GM23338 (cell line): ENCODE results near the gene AKIRIN1. TPM values are rescaled to one million over a fixed set of nuclear protein-coding genes. Genes with fewer than 3 reads are reported as not detected.

Experiments
- ATAC-seq: fragments of 200-7000 bp; cut with Tn5 transposase; 3 replicates; pipeline ENCODE4 v1.9.1; 2020
- DNase-seq: peaks from one replicate; pipeline ENCODE4 v3.0.0-alpha.2; 2015; ENCODE audit warnings: low spot score
- H2AFZ ChIP-seq: fragments of 200-600 bp; sonication (generic); 2 replicates; pipeline ENCODE4 v1.8.0; 2016; ENCODE audit warnings: antibody characterized with exemption, mild to moderate bottlenecking, moderate library complexity
- H3F3A ChIP-seq: fragments of 200-600 bp; sonication (generic); replicated peaks from 2 replicates; pipeline ENCODE4 v1.8.0; 2017; ENCODE audit warnings: antibody characterized with exemption, mixed run types, low read depth
- H3K27ac ChIP-seq: fragments of 200-600 bp; sonication (generic); 2 replicates; pipeline ENCODE4 v1.6.1; 2016; ENCODE audit warnings: low read depth
- H3K27me3 ChIP-seq: fragments of 200-600 bp; sonication (generic); 2 replicates; pipeline ENCODE4 v1.8.0; 2016; ENCODE audit warnings: mild to moderate bottlenecking, mixed run types, moderate library complexity; ENCODE audit not compliant: insufficient read depth
- H3K36me3 ChIP-seq: fragments of 200-600 bp; sonication (generic); 2 replicates; pipeline ENCODE4 v1.8.0; 2016; ENCODE audit warnings: mild to moderate bottlenecking; ENCODE audit not compliant: insufficient read depth
- H3K4me1 ChIP-seq: fragments of 200-600 bp; sonication (generic); 2 replicates; pipeline ENCODE4 v1.8.0; 2016; ENCODE audit warnings: mild to moderate bottlenecking, moderate library complexity; ENCODE audit not compliant: insufficient read depth
- H3K4me2 ChIP-seq: fragments of 200-600 bp; sonication (generic); 2 replicates; pipeline ENCODE4 v1.7.1; 2017; ENCODE audit warnings: mixed run types
- H3K4me3 ChIP-seq: fragments of 200-600 bp; sonication (generic); 2 replicates; pipeline ENCODE4 v1.6.1; 2016; ENCODE audit warnings: mixed run types
- H3K79me2 ChIP-seq: fragments of 200-600 bp; sonication (generic); replicated peaks from 2 replicates; pipeline ENCODE4 v1.8.0; 2017; ENCODE audit warnings: mild to moderate bottlenecking; ENCODE audit not compliant: insufficient read depth
- H3K9me2 ChIP-seq: fragments of 200-600 bp; sonication (generic); 2 replicates; pipeline ENCODE4 v1.8.0; 2017; ENCODE audit not compliant: insufficient read depth
- H4K20me1 ChIP-seq: fragments of 200-600 bp; sonication (generic); replicated peaks from 2 replicates; pipeline ENCODE4 v1.8.0; 2017; ENCODE audit warnings: mild to moderate bottlenecking; ENCODE audit not compliant: insufficient read depth
- H3K27ac Mint-ChIP-seq: 2 replicates; pipeline ENCODE4 v1.8.0; 2020; ENCODE audit warnings: inconsistent platforms, mild to moderate bottlenecking, moderate library complexity, mixed read lengths
- H3K27me3 Mint-ChIP-seq: 3 replicates; pipeline ENCODE4 v1.8.0; 2022; ENCODE audit warnings: low read depth, mild to moderate bottlenecking, moderate library complexity, mixed read lengths, inconsistent platforms; ENCODE audit not compliant: insufficient read depth, poor library complexity
- H3K36me3 Mint-ChIP-seq: 3 replicates; pipeline ENCODE4 v1.8.0; 2021; ENCODE audit warnings: low read depth, mild to moderate bottlenecking, inconsistent platforms, moderate library complexity, mixed read lengths
- H3K4me1 Mint-ChIP-seq: 3 replicates; pipeline ENCODE4 v1.8.0; 2020; ENCODE audit warnings: mild to moderate bottlenecking, inconsistent platforms, mixed read lengths
- H3K4me3 Mint-ChIP-seq: 3 replicates; pipeline ENCODE4 v1.8.0; 2021; ENCODE audit warnings: moderate library complexity, mild to moderate bottlenecking, inconsistent platforms, mixed read lengths
- H3K9me3 Mint-ChIP-seq: 3 replicates; pipeline ENCODE4 v1.8.0; 2020; ENCODE audit warnings: moderate library complexity, mild to moderate bottlenecking, inconsistent platforms, mixed read lengths
- CREB1 ChIP-seq: fragments of 250-450 bp; sonication (Bioruptor Pico); IDR thresholded peaks from 2 replicates; pipeline ENCODE4 v1.5.0; 2020; ENCODE audit warnings: low read depth, mild to moderate bottlenecking, moderate library complexity
- ETS1 ChIP-seq: IDR thresholded peaks from 2 replicates; pipeline ENCODE4 v1.6.1; 2016; ENCODE audit warnings: antibody characterized with exemption
- EZH2 ChIP-seq: fragments of 200-600 bp; sonication (generic); IDR thresholded peaks from one replicate; pipeline ENCODE4 v1.8.0; 2017; ENCODE audit warnings: antibody characterized with exemption, mild to moderate bottlenecking, low read depth; ENCODE audit not compliant: unreplicated experiment
- EZH2phosphoT487 ChIP-seq: fragments of 200-600 bp; sonication (generic); IDR thresholded peaks from one replicate; pipeline ENCODE4 v1.8.1; 2018; ENCODE audit warnings: antibody characterized with exemption; ENCODE audit not compliant: unreplicated experiment
- JUNB ChIP-seq: IDR thresholded peaks from one replicate; pipeline ENCODE4 v1.6.1; 2016; ENCODE audit warnings: antibody characterized with exemption; ENCODE audit not compliant: unreplicated experiment
- NANOG ChIP-seq: IDR thresholded peaks from 2 replicates; pipeline ENCODE4 v1.6.1; 2016; ENCODE audit warnings: antibody characterized with exemption, borderline replicate concordance
- POLR2AphosphoS5 ChIP-seq: IDR thresholded peaks from 2 replicates; pipeline ENCODE4 v1.6.1; 2016; ENCODE audit warnings: antibody characterized with exemption, low read depth
- REST ChIP-seq: IDR thresholded peaks from one replicate; pipeline ENCODE4 v1.6.1; 2018; ENCODE audit warnings: antibody characterized with exemption; ENCODE audit not compliant: unreplicated experiment
- STAT1 ChIP-seq: IDR thresholded peaks from one replicate; pipeline ENCODE4 v1.6.1; 2016; ENCODE audit warnings: antibody characterized with exemption; ENCODE audit not compliant: unreplicated experiment
- ZNF114 ChIP-seq: fragments of 250-450 bp; sonication (Bioruptor Pico); IDR thresholded peaks from 2 replicates; pipeline ENCODE4 v1.5.0; 2020; ENCODE audit warnings: mild to moderate bottlenecking, moderate library complexity
- ZNF331 ChIP-seq: fragments of 250-450 bp; sonication (Bioruptor Pico); IDR thresholded peaks from 2 replicates; pipeline ENCODE4 v1.5.0; 2020; ENCODE audit warnings: low read depth, mild to moderate bottlenecking, moderate library complexity
- ZNF462 ChIP-seq: fragments of 250-450 bp; sonication (Bioruptor Pico); IDR thresholded peaks from 2 replicates; pipeline ENCODE4 v1.5.0; 2020; ENCODE audit warnings: mild to moderate bottlenecking, moderate library complexity
- polyA plus RNA-seq: library from polyadenylated mRNA; unstranded; fragments of >200 nt; fragmentation: Nextera tagmentation; extraction: Ambion mirVana; gene quantifications from 2 replicates; pipeline ENCODE4 v1.2.1, GENCODE V29; 2016
- total RNA-seq: library from RNA; depleted of rRNA; stranded (reverse); fragments of >200 nt; shearing (Covaris generic); gene quantifications from 2 replicates; pipeline ENCODE4 v1.2.3, GENCODE V29; 2014
- TF ChIP-seq, protein P1 (sequence below), 2 experiments: fragments of 200-600 bp in 1 of 2; sonication (generic) in 1 of 2; conservative IDR thresholded peaks; 2 replicates each; pipeline versions ENCODE4 v1.5.1 to v1.6.1; 2016 to 2017; ENCODE audit warnings: antibody characterized with exemption in 2 of 2, low read depth in 2 of 2, mild to moderate bottlenecking in 2 of 2, moderate library complexity in 1 of 2

The AKIRIN1 gene
- total and polyA plus RNA-seq, 2 experiments from 2014 or later = 162 to 254 TPM

GRCh38 chr1:39023140-39023539 is 32.1 kb downstream of the AKIRIN1 start:
- H3K4me1 Mint-ChIP-seq = peaks cover 10% of the 10 kb centered on the region
- Histone ChIP-seq H3K9me2 (no peaks in the 10 kb centered on the region), H3K27me3 (no peaks in the 10 kb centered on the region), H3K36me3 (peaks cover under 1% of the 10 kb centered on the region; the same call in 1 of the 2 replicates), H3K4me2 (no peak overlapping the region), H4K20me1 (no peaks in the 10 kb centered on the region), H3K79me2 (peaks cover 19% of the 10 kb centered on the region), H3K27ac (no peak overlapping the region), H3F3A (peaks cover 8% of the 10 kb centered on the region; the same call in 1 of the 2 replicates), H3K4me3 (no peak overlapping the region), H2AFZ (no peak overlapping the region), H3K4me1 (peaks cover 4% of the 10 kb centered on the region; the same call in 1 of the 2 replicates)
- no peak overlapping the region for H3K4me3 Mint-ChIP-seq
- H3K27ac Mint-ChIP-seq = no peak overlapping the region
- peaks cover 12% of the 10 kb centered on the region for H3K36me3 Mint-ChIP-seq
- peaks cover 7% of the 10 kb centered on the region; the same call in 1 of the 3 replicates for H3K9me3 Mint-ChIP-seq
- peaks cover 10% of the 10 kb centered on the region for H3K27me3 Mint-ChIP-seq
- TF ChIP-seq ETS1 (no peak), POLR2AphosphoS5 (no peak), JUNB (no peak), ZNF462 (CRISPR knock-in tag) (no peak), ZNF331 (no peak), STAT1 (no peak), CREB1 (CRISPR knock-in tag) (no peak), REST (no peak), ZNF114 (CRISPR knock-in tag) (no peak), EZH2phosphoT487 (no peak), EZH2 (no peak), NANOG (no peak)
- TF ChIP-seq, protein P1, sequence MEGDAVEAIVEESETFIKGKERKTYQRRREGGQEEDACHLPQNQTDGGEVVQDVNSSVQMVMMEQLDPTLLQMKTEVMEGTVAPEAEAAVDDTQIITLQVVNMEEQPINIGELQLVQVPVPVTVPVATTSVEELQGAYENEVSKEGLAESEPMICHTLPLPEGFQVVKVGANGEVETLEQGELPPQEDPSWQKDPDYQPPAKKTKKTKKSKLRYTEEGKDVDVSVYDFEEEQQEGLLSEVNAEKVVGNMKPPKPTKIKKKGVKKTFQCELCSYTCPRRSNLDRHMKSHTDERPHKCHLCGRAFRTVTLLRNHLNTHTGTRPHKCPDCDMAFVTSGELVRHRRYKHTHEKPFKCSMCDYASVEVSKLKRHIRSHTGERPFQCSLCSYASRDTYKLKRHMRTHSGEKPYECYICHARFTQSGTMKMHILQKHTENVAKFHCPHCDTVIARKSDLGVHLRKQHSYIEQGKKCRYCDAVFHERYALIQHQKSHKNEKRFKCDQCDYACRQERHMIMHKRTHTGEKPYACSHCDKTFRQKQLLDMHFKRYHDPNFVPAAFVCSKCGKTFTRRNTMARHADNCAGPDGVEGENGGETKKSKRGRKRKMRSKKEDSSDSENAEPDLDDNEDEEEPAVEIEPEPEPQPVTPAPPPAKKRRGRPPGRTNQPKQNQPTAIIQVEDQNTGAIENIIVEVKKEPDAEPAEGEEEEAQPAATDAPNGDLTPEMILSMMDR (conservative IDR thresholded peaks at IDR 0.05; ENCODE audit: low read depth in 2 of 2) = no peak
- DNase-seq = no peak
- no peak for ATAC-seq
